CD4-positive, alpha-beta T cell treated with Interleukin-12 subunit alpha and Interleukin-12 subunit beta, for 1 hour (primary cell): ENCODE data around the gene ALG9.

Source experiments
- DNase-seq: peaks from one replicate; pipeline ENCODE4 v3.0.0-alpha.2; 2020

Gene ALG9

DNA sequence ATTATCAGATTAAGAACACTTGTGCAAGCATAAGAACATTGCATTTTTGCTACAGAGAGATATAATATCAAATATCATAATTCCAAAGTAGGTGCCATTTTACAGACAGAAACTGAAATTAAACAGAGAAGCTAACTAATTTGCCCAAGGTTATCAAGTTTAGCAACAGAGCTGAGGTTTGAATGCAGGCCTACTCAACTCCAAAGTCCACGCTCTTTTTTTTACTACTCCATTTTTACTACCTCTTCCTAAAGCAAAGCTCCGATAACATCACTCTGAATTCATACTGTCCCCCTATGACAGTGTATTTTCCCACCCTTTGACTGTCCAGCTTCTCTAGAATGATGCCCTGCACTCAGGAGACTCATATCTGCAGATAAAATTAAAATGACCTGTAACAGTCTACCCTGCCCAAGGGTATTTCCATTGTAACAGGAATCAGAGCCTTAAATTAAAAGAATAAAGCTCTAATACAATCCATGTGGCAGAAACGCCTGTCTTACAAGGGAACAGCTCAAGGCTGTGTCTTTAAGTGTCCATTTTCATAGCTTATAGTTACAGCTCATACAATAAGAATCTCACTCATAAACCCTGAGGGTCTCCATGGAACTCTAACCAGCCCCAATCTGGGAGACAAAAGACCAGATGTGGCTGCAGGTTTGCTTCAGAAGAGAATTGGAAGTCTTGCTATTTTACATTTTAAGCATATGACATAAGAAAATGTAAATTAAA lies 36.8 kb downstream of the ALG9 start:
- DNase-seq = no peak

DNA sequence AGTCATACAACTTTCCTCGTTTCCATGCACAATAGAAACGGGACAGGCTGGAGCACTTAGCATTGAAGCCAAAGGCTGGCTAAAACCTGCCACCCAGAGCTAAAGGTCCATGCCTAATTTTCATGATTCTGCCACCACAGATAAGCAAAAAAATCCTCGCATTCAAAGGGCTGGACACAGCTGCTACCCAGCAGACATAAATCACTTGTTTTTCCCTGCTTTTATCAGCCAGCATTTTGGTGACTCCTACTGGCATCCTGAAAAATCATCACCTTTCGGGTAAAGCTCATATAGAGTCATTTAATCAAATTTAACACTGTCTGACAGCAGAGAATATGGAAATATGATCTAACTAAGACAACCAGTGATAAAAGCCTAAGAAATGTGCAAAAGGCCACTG lies 37.9 kb downstream of the ALG9 start:
- DNase-seq = no peak

- no peak for DNase-seq
Observed at GRCh38 chr11:111829185-111829968, 42.0 kb downstream of the ALG9 start.

- no peak for DNase-seq
Observed at GRCh38 chr11:111826322-111826950, 44.9 kb downstream of the ALG9 start.

DNA sequence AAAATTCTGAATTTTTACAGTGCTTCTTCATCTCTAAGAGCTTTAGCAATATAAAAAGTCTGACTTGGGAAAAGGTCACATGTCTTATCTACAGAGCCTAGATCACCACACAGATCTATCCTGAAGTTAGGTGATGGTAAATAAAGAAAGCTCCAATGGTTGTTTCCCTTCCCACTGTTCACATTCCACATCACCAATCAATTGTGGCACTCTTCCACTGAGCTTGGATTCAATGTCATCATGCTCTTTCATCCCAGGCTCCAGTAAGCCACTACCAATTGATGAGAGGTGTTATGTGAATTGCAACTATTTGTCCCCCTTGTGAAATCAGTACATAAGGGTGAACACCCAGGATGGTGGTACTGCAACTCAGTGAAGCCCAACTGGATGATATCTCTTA lies 47.8 kb downstream of the ALG9 start:
- no peak for DNase-seq

GRCh38 chr11:111823131-111823530 lies 48.2 kb downstream of the ALG9 start:
- no peak for DNase-seq

DNA sequence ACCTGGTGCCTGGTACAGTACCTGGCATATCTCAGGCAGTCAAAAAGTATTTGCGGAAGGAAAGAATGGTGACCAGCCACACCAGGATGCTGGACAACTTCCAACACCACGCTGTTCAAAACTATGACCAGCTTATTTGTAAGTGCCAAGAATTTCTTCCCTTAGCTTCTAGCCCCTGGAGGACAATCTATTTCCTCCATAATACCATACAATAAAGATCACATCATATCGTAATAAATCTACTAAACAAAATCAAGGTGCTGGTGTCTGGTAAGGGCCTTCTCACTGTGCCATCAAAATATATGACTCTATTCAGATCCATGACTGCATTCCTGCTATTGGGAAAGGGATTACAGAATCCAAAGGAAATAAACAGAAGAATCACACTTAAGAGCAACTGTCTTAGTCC lies 51.5 kb downstream of the ALG9 start:
- DNase-seq = no peak

GRCh38 chr11:111819161-111819828 lies 52.1 kb downstream of the ALG9 start:
- no peak for DNase-seq

DNA sequence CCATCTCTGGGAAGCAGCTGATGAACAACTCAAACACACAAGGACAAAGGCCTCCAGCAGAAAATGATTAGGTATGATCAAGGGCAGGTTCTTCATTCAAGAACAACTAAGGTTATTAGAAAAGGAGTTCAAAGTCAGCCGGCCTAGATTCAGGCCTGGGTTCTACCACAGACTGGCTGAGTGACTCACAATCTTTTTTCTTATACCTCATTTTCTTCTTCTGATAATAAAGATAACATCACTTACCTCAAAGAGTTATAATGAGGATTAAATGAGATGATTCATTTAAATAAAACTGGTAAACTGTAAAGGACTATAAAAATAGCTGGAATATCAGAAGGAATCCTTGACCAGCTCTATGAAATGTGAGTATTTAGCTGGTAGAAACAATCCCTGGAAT lies 55.9 kb downstream of the ALG9 start:
- DNase-seq = no peak

DNA sequence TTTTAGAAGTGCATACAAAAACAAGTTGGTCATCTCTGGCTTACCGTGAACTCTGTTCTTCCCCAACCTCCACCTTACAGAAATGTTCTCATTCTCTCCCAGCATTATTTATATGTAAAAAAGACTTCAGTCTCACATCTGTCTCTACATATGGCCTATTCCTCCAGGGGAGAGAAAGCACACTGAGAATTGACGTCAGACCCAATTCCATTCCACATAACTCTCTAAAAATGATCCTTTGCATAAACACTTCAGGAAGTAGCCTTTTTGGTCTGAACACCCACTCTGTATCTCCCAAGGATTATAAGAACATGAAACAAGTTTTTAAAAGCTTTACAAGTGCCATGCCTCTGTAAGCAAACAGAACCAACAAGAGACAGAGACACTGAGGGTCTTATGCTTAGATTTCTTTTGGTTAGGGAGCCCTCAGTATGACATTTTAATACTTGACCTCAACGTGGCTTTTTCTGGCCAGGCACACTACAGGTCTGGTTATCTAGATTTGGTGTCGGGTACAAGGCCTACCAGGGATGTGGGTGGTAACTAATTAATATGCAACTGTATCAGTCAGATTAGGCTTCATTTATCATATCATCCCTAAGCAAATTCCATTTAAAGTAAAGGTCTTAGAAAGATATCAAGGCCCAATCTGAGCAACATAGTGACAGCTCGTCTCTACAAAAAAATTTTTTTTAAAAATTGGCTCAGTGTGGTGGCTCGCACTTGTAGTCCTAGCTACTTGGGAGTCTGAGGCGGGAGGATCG lies 56.6 kb downstream of the ALG9 start:
- DNase-seq = no peak

DNA sequence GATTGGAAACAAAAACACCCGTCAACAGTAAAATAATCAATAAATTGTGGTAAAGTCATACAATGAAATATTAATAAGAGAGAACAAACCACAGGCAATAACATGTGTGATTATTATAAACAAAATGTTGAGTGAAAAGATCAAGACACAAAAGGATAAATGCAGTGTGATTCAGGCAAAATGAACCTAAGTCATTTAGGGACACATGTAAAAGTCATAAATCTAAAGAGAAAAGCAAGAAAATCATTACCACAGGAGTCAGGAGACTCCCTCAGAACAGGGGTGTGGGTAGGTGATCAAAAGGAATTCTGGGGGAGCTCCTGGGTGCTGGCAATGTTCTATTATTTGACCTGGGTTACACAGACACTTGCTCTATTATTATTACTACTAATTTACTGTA lies 57.3 kb downstream of the ALG9 start:
- DNase-seq = no peak

- DNase-seq = no peak
Observed at GRCh38 chr11:111812211-111812610, 59.2 kb downstream of the ALG9 start.

DNA sequence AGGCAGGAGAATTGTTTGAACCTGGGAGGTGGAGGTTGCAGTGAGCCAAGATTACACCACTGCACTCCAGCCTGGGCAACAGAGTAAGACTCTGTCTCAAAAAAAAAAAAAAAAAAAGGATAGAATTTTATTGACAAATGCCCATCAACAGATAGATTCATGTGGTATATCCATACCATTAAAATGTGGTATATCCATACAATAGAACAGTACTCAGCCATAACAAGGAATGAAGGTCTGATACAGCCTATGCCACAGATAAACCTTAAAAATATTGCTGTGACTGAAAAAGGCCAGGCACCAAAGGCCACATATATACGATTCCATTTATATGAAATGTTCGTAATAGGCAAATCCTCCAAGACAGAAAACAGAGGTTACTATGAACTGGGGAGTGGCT lies 59.9 kb downstream of the ALG9 start:
- DNase-seq = no peak

DNA sequence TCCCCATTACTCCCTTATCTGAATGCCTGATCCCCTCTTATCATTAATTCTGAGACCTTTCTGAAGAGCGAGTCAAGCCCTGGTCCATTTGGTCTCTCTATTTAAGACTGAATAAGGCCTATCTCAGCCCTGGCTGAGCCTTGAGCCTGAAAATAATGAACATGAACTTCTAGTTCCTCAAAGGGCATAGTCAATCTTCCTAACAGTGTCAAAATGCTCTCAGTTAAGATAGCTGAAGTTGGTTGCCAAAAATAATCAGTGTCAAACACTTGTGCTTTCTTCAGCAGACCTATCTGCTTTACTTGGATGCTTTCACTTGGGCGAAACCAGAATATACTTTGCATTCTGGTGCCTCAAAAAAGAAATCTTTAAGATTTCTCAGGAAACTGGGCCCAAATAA lies 62.5 kb downstream of the ALG9 start:
- no peak for DNase-seq

- DNase-seq = no peak
Observed at GRCh38 chr11:111808063-111808588, 63.3 kb downstream of the ALG9 start.

DNA sequence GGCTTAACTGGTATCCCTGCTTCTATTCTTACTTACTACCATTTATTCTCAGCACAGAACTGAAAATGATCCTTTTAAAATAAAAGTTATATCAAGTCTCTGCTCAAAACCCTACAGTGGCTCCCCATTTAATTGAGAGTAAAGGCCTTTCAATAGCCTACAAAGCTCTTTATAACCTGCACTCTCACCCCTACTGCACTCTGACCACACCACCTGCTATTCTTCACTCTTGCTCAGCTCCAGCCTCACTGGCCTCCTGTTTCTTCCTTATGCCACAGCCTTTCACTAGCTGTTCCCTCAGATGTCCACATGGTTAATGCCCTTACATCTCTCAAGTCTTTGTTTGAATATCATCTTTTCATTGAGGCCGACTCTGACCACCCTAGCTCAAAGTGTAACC lies 64.3 kb downstream of the ALG9 start:
- DNase-seq = no peak

GRCh38 chr11:111801135-111801534 lies 70.2 kb downstream of the ALG9 start:
- no peak for DNase-seq

DNA sequence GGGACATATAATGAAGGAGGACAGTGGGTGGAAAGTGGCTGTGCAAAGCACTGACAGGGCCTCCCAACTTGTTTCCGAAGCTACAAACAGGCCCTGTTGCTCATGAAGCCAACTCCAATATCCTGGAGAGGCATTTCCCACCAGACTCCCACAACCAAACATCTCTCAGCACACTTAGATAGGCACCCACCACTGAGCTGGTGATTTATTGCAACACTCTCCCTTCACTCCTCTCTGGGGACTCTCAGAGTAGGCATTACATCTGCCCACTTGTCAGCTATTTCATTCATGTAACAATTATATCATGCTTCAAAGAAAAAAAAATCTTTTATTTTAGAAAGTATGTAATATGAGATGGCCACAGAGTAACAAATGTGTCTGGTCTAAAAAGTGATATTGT lies 73.1 kb downstream of the ALG9 start:
- no peak for DNase-seq

DNA sequence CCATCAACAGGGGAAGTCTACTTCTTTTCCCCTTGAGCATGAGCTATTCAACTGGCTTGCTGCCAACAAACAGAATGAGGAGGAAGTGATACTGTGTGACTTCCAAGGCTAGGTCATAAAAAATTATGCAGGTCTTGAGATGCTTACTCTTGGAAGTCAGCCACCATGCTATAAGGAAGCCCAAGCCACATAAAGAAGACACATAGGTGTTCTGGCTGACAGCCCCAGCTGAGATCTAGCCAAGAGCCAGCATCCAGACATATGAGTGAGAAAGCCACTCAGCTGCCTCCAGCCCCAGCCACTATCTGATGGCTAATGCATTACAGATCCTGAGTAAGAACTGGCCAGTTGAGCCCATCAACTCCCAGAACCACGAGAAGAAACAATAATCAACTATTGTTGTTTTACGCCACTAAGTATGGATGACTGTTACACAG lies 74.2 kb downstream of the ALG9 start:
- no peak for DNase-seq

- DNase-seq = no peak
Observed at GRCh38 chr11:111796696-111797095, 74.7 kb downstream of the ALG9 start.

DNA sequence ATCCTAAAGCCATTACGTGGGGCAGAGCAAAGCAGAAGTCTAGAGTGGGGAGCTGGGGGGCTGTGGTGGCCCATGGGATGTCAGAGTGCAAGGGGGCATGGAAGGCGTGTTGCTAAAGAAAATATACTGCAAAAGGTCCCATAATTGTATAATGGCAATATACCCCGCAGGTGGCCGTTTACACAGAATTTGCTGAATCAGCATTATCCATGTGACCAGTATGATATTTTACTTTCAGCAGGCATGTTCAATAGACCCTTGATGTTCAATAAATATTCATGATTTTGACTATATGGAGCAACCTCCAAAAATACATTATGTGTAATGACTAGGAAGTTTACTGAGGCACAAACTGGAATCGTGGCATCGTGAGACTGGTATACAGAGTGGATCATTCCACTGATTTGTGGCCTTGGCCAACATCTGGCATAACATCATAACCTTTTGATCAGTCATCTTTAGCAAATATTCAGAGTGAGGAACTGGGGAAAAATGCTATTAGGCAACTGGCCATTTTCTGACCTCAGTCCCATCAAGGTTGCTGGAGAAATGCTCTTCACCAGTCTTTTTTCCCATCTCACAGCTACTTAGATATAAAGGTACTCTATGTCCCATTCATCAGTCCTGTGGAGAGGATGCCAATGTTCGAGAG lies 75.9 kb downstream of the ALG9 start:
- no peak for DNase-seq

DNA sequence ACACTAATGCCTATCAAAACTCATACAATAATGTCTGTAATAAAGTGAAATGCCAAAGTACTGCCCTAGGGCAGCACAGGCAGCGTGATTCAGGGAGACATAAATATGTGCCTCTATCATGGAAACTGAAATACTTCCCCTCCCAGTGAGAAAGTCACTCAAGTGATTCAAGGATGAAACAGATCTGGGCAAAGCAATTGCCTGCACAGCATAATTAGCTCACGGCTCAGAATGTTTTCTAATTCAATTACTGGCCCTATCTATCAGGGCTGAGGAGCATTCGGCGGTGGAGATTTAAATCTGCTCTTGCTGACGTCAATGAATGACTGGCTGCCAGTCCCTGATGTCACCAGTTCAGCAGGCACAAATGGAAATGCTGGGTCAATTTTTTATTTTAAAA lies 77.5 kb downstream of the ALG9 start:
- DNase-seq = no peak
